ENCODE results near the gene POLR2L.

POLR2L gene

DNA sequence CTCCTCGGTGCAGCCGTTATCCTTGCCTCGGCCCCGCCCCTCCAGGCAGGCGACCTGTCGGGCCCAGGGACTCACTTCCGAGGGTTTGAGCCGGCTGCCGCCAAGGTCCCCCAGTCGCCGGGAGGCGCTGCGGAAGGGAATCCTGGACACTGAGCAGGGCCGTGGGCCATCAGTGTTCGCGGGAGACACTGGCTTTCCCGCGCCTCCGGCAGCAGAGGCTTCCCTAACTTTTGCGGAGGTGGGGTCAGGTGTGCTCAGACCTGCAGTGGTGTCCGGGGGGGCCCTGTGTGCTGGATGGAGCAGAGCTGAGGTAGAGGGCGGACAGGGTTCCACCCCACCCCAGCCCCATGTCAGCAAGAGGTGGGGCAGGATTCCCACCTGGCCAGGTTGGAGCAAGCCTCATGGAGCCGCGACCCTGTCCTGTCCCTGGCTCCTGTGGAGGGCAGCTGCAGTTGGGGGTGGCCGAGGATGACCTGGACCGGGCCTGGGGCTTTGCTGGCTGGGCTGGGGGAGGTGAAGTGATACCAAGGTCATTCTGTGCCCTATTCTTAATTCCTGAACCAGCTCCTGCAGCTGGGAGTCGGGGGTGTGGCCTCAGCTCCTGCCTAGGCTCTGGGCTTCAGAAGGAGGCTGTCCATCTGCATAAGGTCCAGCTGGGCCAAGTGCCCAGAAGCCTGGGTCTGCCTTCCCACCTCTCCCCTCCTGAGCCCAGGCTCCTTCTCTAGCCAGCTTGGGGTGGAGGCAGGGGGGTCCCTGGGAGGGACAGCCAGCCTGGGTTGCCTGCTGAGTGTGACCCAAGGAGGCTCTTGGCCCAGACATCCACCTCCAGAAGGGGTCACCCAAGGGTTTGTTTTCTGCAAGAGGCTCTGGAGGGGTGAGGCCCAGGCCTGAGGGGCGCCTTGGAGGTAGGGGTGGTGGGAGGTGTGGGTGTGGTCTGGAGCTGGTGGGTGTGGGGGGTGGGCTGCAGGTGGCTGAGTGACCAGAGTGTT, 8.7 kb upstream of the POLR2L start:
- WGBS: 17% methylated on average over 27 of the region's 28 CpGs
- Histone ChIP-seq H3K9ac (ENCODE audit: low read depth, low read length) (0 out of 2 replicates have a peak overlapping the region, but pooled peaks have one; percentile 24), H3K4me1 (ENCODE audit: insufficient read depth, low read length) (peaks cover 14% of the 10 kb centered on the region; the same call in 1 of the 2 replicates), H3K27ac (ENCODE audit: low read depth, low read length) (no peak overlapping the region), H3K4me3 (ENCODE audit: low read length) (peak overlapping the region; percentile 67), H3K9me3 (ENCODE audit: insufficient read depth, low read depth, low read length) (no peaks in the 10 kb centered on the region), H3K36me3 (ENCODE audit: insufficient read depth, low read length) (no peaks in the 10 kb centered on the region), H3K27me3 (ENCODE audit: insufficient read depth, low read length) (peaks cover 20% of the 10 kb centered on the region)

DNA sequence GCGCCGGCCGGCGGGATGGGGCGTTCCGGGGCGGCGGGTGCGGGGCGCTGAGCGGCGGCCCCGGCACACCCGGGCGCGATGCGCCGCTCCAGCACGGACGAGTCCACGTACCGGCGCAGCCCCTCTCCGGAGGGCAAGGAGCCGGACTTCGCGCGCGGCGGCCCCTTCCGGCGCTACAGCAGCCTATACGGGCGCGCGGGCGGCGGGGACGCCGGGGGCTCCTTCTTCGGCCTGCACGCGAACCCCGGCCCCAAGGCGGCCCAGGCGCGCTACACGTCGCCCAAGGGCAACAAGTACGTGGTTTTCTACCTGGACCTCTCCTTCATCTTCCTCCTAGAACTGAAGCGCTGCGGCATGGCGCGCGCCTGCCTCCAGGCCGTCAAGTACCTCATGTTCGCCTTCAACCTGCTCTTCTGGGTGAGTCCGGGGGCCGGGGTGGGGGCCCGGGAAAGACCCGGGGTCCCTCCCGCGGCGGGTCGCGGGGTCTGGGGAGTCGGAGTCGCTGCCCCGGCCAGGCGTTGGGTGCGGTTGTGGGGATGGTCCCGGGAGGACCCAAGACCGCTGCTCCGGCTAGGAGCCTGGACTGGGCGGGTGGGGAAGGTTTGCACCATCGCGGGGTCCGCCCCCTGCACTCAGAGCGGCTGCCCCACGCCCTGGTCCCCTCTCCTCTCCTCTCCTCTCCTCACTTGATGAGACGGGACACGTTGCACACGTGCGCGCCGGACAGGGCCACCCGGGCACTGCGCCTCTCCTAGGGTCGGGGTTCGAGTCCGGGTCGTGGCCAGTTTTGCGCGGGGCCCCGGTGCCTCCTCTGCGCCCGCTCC, 7.8 kb upstream of the POLR2L start:
- Histone ChIP-seq H3K36me3 (ENCODE audit: insufficient read depth, low read length) (no peaks in the 10 kb centered on the region), H3K27ac (ENCODE audit: low read depth, low read length) (no peak overlapping the region), H3K9ac (ENCODE audit: low read depth, low read length) (peak overlapping the region; percentile 55; the same call in 1 of the 2 replicates), H3K9me3 (ENCODE audit: insufficient read depth, low read depth, low read length) (no peaks in the 10 kb centered on the region), H3K4me1 (ENCODE audit: insufficient read depth, low read length) (peaks cover 22% of the 10 kb centered on the region), H3K27me3 (ENCODE audit: insufficient read depth, low read length) (peaks cover 20% of the 10 kb centered on the region), H3K4me3 (ENCODE audit: low read length) (peak overlapping the region; percentile 67)
- WGBS: 1% methylated on average over 97 of the region's 97 CpGs

GRCh38 chr11:849104-849824, 6.9 kb upstream of the POLR2L start:
- H3K36me3 ChIP-seq (ENCODE audit: insufficient read depth, low read length): no peaks in the 10 kb centered on the region
- no peaks in the 10 kb centered on the region for H3K9me3 ChIP-seq (ENCODE audit: insufficient read depth, low read depth, low read length)
- peak overlapping the region; percentile 67 for H3K4me3 ChIP-seq (ENCODE audit: low read length)
- peaks cover 26% of the 10 kb centered on the region for H3K4me1 ChIP-seq (ENCODE audit: insufficient read depth, low read length)
- no peak overlapping the region for H3K27ac ChIP-seq (ENCODE audit: low read depth, low read length)
- WGBS: 2% methylated on average over 71 of the region's 71 CpGs
- no peak overlapping the region for H3K9ac ChIP-seq (ENCODE audit: low read depth, low read length)
- H3K27me3 ChIP-seq (ENCODE audit: insufficient read depth, low read length): peaks cover 20% of the 10 kb centered on the region

GRCh38 chr11:848380-848931, 6.1 kb upstream of the POLR2L start:
- Histone ChIP-seq H3K27me3 (ENCODE audit: insufficient read depth, low read length) (peaks cover 20% of the 10 kb centered on the region), H3K9ac (ENCODE audit: low read depth, low read length) (no peak overlapping the region), H3K4me1 (ENCODE audit: insufficient read depth, low read length) (peaks cover 26% of the 10 kb centered on the region), H3K27ac (ENCODE audit: low read depth, low read length) (no peak overlapping the region), H3K9me3 (ENCODE audit: insufficient read depth, low read depth, low read length) (no peaks in the 10 kb centered on the region), H3K4me3 (ENCODE audit: low read length) (peak overlapping the region; percentile 56; the same call in 1 of the 2 replicates), H3K36me3 (ENCODE audit: insufficient read depth, low read length) (no peaks in the 10 kb centered on the region)
- WGBS: 19% methylated on average over 14 of the region's 14 CpGs

GRCh38 chr11:847876-848275, 5.5 kb upstream of the POLR2L start:
- no peaks in the 10 kb centered on the region for H3K36me3 ChIP-seq (ENCODE audit: insufficient read depth, low read length)
- H3K9me3 ChIP-seq (ENCODE audit: insufficient read depth, low read depth, low read length): no peaks in the 10 kb centered on the region
- WGBS: 91% methylated on average over 18 of the region's 18 CpGs
- H3K27ac ChIP-seq (ENCODE audit: low read depth, low read length): no peak overlapping the region
- peaks cover 26% of the 10 kb centered on the region for H3K4me1 ChIP-seq (ENCODE audit: insufficient read depth, low read length)
- H3K4me3 ChIP-seq (ENCODE audit: low read length): no peak overlapping the region
- peaks cover 20% of the 10 kb centered on the region for H3K27me3 ChIP-seq (ENCODE audit: insufficient read depth, low read length)
- no peak overlapping the region for H3K9ac ChIP-seq (ENCODE audit: low read depth, low read length)

DNA sequence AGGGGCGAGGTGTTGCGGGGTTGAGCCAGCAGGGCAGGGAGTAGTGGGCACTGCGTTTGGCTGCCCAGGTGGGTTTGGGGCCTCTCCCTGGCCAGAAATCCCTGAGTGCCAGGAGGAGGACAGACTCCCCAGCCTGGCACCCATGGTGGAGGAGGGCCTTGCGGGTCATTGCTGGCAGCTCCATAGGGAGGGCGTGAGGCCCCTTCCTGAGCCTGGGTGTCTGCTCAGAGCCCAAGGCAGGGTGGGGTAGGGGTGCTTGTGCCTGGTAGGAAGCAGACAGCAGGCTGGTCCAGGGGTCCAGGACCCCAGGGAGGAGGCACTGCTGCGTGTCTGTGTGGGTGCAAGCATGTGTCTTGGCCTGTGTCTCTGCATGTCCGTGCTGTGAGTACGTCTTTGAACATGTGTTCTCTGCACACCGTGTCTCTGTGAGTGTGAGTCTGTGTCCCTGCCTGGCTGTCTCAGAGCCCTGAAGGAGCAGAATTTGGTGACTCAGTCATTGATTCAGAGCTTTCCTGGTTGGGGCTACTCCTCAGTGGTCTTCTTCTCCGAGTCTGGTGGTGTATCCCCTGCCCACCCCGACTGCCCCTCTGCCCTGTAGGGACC, 4.3 kb upstream of the POLR2L start:
- Histone ChIP-seq H3K4me1 (ENCODE audit: insufficient read depth, low read length) (peaks cover 26% of the 10 kb centered on the region), H3K27ac (ENCODE audit: low read depth, low read length) (no peak overlapping the region), H3K9ac (ENCODE audit: low read depth, low read length) (no peak overlapping the region), H3K36me3 (ENCODE audit: insufficient read depth, low read length) (no peaks in the 10 kb centered on the region), H3K4me3 (ENCODE audit: low read length) (no peak overlapping the region), H3K27me3 (ENCODE audit: insufficient read depth, low read length) (peaks cover 20% of the 10 kb centered on the region), H3K9me3 (ENCODE audit: insufficient read depth, low read depth, low read length) (no peaks in the 10 kb centered on the region)
- WGBS: 90% methylated on average over 11 of the region's 11 CpGs

- H3K9me3 ChIP-seq (ENCODE audit: insufficient read depth, low read depth, low read length): no peaks in the 10 kb centered on the region
- 81% methylated on average over 8 of the region's 8 CpGs for WGBS
- H3K4me3 ChIP-seq (ENCODE audit: low read length): no peak overlapping the region
- no peaks in the 10 kb centered on the region for H3K36me3 ChIP-seq (ENCODE audit: insufficient read depth, low read length)
- H3K9ac ChIP-seq (ENCODE audit: low read depth, low read length): no peak overlapping the region
- peaks cover 19% of the 10 kb centered on the region for H3K27me3 ChIP-seq (ENCODE audit: insufficient read depth, low read length)
- peaks cover 22% of the 10 kb centered on the region for H3K4me1 ChIP-seq (ENCODE audit: insufficient read depth, low read length)
- H3K27ac ChIP-seq (ENCODE audit: low read depth, low read length): peak overlapping the region; percentile 13; the same call in 1 of the 2 replicates
These were observed 3.7 kb upstream of the POLR2L start for GRCh38 chr11:845872-846495.

DNA sequence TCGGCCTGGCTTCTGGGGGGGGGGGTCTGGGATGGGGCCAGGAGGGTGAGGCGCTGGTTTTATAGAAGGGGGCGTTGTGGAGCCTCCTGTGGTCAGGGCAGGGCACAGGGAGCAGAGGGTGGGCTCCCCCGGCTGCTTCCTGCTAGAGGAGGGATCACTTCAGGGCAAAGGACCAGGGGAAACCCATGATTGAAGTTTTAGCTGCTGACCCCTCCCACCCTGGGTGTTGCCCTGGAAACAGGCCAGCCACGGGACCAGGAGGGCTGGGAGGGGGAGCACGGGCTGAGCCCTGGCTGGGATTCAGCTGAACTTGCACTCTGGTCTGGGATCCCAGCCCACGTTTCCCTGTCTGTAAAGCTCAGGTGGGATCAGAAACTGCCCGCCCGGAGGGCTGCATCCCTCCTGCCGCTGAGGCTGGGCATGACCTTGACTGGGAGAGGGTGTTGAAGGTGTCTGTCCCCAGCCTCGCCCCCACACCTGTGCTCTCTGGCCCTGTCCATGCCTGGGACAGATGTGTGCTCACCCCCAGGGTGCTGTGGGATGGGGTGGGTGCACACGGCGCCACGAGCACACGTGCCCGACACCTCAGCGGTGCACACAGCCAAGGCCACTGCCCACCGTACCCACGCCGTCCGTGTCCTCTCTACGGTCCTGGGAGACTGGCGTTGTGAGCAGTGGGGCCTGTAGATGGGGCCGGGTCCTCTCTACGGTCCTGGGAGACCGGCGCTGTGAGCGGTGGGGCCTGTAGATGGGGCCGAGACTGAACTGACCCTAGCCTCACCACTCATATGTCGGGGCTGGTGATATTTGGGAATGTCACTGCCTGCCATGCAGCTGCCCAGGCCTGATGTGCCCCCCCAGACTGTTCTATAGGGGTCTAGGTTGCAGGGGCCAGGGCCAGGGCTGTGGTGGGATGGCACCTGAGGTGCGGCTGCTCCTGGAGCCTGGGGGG, 2.6 kb upstream of the POLR2L start:
- peaks cover 9% of the 10 kb centered on the region for H3K27me3 ChIP-seq (ENCODE audit: insufficient read depth, low read length)
- peaks cover 10% of the 10 kb centered on the region for H3K36me3 ChIP-seq (ENCODE audit: insufficient read depth, low read length)
- H3K27ac ChIP-seq (ENCODE audit: low read depth, low read length): peak overlapping the region; percentile 98; the same call in 1 of the 2 replicates
- WGBS: 39% methylated on average over 31 of the region's 31 CpGs
- peak overlapping the region; percentile 100 for H3K4me3 ChIP-seq (ENCODE audit: low read length)
- peaks cover 19% of the 10 kb centered on the region for H3K4me1 ChIP-seq (ENCODE audit: insufficient read depth, low read length)
- no peaks in the 10 kb centered on the region for H3K9me3 ChIP-seq (ENCODE audit: insufficient read depth, low read depth, low read length)
- peak overlapping the region; percentile 28; the same call in 1 of the 2 replicates for H3K9ac ChIP-seq (ENCODE audit: low read depth, low read length)

Measured in HUES64 (cell line).